Measurements from ENCODE around the gene ERO1A. TPM values are rescaled to one million over a fixed set of nuclear protein-coding genes. Genes with fewer than 3 reads are reported as not detected.

ERO1A gene
- total RNA-seq, 4 donors from 2014 or later = 35.5 to 42.7 (median 37.9) TPM

GRCh38 chr14:52607061-52607460, 88.3 kb downstream of the ERO1A start:
- H3K4me1 ChIP-seq = no peaks in the 10 kb centered on the region
- H3K27me3 ChIP-seq = no peaks in the 10 kb centered on the region
- no peak overlapping the region for H3K27ac ChIP-seq (replicated peaks in 1 of 4)
- no peak overlapping the region for H3K4me3 ChIP-seq
- 72% methylated on average over 1 of the region's 1 CpG for WGBS
- no peaks in the 10 kb centered on the region for H3K36me3 ChIP-seq
- peaks cover 0 to 15% (median 7%) of the 10 kb centered on the region in 4 donors for H3K9me3 ChIP-seq
- intact Hi-C loops (cut with DNase I) = no loop called here
- no peak for DNase-seq (ENCODE audit: extremely low spot score)
- TF ChIP-seq EP300 (IDR thresholded peaks at IDR 0.05) (no peak), POLR2AphosphoS5 (IDR thresholded peaks at IDR 0.05) (no peak), POLR2A (IDR thresholded peaks at IDR 0.05; ENCODE audit: low read depth) (no peak)
- TF ChIP-seq, protein P1, sequence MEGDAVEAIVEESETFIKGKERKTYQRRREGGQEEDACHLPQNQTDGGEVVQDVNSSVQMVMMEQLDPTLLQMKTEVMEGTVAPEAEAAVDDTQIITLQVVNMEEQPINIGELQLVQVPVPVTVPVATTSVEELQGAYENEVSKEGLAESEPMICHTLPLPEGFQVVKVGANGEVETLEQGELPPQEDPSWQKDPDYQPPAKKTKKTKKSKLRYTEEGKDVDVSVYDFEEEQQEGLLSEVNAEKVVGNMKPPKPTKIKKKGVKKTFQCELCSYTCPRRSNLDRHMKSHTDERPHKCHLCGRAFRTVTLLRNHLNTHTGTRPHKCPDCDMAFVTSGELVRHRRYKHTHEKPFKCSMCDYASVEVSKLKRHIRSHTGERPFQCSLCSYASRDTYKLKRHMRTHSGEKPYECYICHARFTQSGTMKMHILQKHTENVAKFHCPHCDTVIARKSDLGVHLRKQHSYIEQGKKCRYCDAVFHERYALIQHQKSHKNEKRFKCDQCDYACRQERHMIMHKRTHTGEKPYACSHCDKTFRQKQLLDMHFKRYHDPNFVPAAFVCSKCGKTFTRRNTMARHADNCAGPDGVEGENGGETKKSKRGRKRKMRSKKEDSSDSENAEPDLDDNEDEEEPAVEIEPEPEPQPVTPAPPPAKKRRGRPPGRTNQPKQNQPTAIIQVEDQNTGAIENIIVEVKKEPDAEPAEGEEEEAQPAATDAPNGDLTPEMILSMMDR (IDR thresholded peaks at IDR 0.05) = no peak

- DNase-seq (ENCODE audit: extremely low spot score) = no peak
- Histone ChIP-seq H3K9me3 (peaks cover 0 to 15% (median 7%) of the 10 kb centered on the region in 4 donors), H3K4me3 (no peak overlapping the region), H3K36me3 (no peaks in the 10 kb centered on the region), H3K27me3 (no peaks in the 10 kb centered on the region), H3K4me1 (no peaks in the 10 kb centered on the region), H3K27ac (replicated peaks in 1 of 4) (no peak overlapping the region)
- no peak for TF ChIP-seq POLR2AphosphoS5 (IDR thresholded peaks at IDR 0.05)
- TF ChIP-seq EP300 (IDR thresholded peaks at IDR 0.05) = no peak
- no peak for TF ChIP-seq POLR2A (IDR thresholded peaks at IDR 0.05; ENCODE audit: low read depth)
- TF ChIP-seq, protein P1 (IDR thresholded peaks at IDR 0.05) = no peak
- intact Hi-C loops (cut with DNase I) = no loop called here
- 87% methylated on average over 1 of the region's 1 CpG for WGBS
Measured at GRCh38 chr14:52602131-52602530, 93.2 kb downstream of the ERO1A start.

- no peak for DNase-seq (ENCODE audit: extremely low spot score)
- Histone ChIP-seq H3K27me3 (no peaks in the 10 kb centered on the region), H3K9me3 (peaks cover 0 to 12% (median 8%) of the 10 kb centered on the region in 4 donors), H3K4me1 (no peaks in the 10 kb centered on the region), H3K27ac (replicated peaks in 1 of 4) (no peak overlapping the region), H3K4me3 (no peak overlapping the region), H3K36me3 (no peaks in the 10 kb centered on the region)
- TF ChIP-seq POLR2AphosphoS5 (IDR thresholded peaks at IDR 0.05) (no peak), POLR2A (IDR thresholded peaks at IDR 0.05; ENCODE audit: low read depth) (no peak), EP300 (IDR thresholded peaks at IDR 0.05) (no peak)
- TF ChIP-seq, protein P1 (IDR thresholded peaks at IDR 0.05) = no peak
- 95% methylated on average over 3 of the region's 3 CpGs for WGBS
- intact Hi-C loops (cut with DNase I) = no loop called here
Measured at GRCh38 chr14:52599974-52600373, 95.4 kb downstream of the ERO1A start.

- no peak for DNase-seq (ENCODE audit: extremely low spot score)
- no peak overlapping the region for H3K27ac ChIP-seq (replicated peaks in 1 of 4)
- WGBS = 96% methylated on average over 1 of the region's 1 CpG
- no peak overlapping the region for H3K4me3 ChIP-seq
- TF ChIP-seq POLR2A (IDR thresholded peaks at IDR 0.05; ENCODE audit: low read depth) (no peak), EP300 (IDR thresholded peaks at IDR 0.05) (no peak)
- TF ChIP-seq, protein P1 (IDR thresholded peaks at IDR 0.05) = no peak
- H3K36me3 ChIP-seq = no peaks in the 10 kb centered on the region
- no peaks in the 10 kb centered on the region for H3K27me3 ChIP-seq
- H3K9me3 ChIP-seq = peaks cover 0 to 3% (median 0%) of the 10 kb centered on the region in 4 donors
- intact Hi-C loops (cut with DNase I) = no loop called here
- H3K4me1 ChIP-seq = no peaks in the 10 kb centered on the region
Measured at GRCh38 chr14:52598568-52598967, 96.8 kb downstream of the ERO1A start.

- no peak for DNase-seq (ENCODE audit: extremely low spot score)
- intact Hi-C loops (cut with DNase I) = no loop called here
- H3K9me3 ChIP-seq = peaks cover 0 to 3% (median 0%) of the 10 kb centered on the region in 4 donors
Measured at GRCh38 chr14:52596861-52597260, 98.5 kb downstream of the ERO1A start.

More at GRCh38 chr14:52596861-52597260, 98.5 kb downstream of the ERO1A start:
- no peak overlapping the region for H3K27ac ChIP-seq (replicated peaks in 1 of 4)
- WGBS = 84% methylated on average over 5 of the region's 5 CpGs
- H3K27me3 ChIP-seq = no peaks in the 10 kb centered on the region
- H3K4me3 ChIP-seq = no peak overlapping the region
- no peaks in the 10 kb centered on the region for H3K36me3 ChIP-seq
- no peaks in the 10 kb centered on the region for H3K4me1 ChIP-seq
- TF ChIP-seq, protein P1 (IDR thresholded peaks at IDR 0.05) = no peak
- no peak for TF ChIP-seq POLR2AphosphoS5 (IDR thresholded peaks at IDR 0.05)
- TF ChIP-seq EP300 (IDR thresholded peaks at IDR 0.05) = no peak
- no peak for TF ChIP-seq POLR2A (IDR thresholded peaks at IDR 0.05; ENCODE audit: low read depth)

Data from esophagus muscularis mucosa (tissue), 4 donors.